ENCODE measurements around the gene ADAM8. TPM values are rescaled to one million over a fixed set of nuclear protein-coding genes. Genes with fewer than 3 reads are reported as not detected.

ADAM8 gene
- polyA plus RNA-seq, 1 experiment: 0.77 TPM

DNA sequence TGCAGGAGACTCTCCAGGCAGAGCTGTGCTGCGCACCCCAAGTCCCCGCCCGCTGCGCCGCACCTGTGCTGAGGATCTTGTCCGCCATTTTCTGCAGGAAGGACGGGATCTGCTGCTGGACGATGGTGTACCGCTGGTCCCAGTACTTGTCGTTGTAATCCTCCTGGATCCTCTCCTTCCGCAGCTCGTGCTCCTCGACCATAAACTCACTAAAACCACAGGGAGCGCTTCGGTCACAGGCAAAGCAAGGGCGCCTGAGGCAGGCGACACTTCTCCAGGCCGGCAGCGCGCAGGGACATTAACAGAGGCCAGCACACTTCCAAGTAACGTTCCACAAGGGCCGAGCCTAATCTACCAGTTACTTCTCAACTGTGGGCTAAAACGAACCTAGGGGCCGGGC lies 13.1 kb upstream of the ADAM8 start:
- no peak for DNase-seq (ENCODE audit: low read depth)
- Histone ChIP-seq H3K4me3 (ENCODE audit: low read depth, low read length) (no peak overlapping the region), H3K36me3 (ENCODE audit: control insufficient read depth, insufficient read depth, low read length) (peaks cover 43% of the 10 kb centered on the region), H3K27me3 (ENCODE audit: control insufficient read depth, insufficient read depth, low read length) (no peaks in the 10 kb centered on the region)
- ChIA-PET CTCF (no interaction called here), POLR2A (no interaction called here)
- TF ChIP-seq, protein P1, sequence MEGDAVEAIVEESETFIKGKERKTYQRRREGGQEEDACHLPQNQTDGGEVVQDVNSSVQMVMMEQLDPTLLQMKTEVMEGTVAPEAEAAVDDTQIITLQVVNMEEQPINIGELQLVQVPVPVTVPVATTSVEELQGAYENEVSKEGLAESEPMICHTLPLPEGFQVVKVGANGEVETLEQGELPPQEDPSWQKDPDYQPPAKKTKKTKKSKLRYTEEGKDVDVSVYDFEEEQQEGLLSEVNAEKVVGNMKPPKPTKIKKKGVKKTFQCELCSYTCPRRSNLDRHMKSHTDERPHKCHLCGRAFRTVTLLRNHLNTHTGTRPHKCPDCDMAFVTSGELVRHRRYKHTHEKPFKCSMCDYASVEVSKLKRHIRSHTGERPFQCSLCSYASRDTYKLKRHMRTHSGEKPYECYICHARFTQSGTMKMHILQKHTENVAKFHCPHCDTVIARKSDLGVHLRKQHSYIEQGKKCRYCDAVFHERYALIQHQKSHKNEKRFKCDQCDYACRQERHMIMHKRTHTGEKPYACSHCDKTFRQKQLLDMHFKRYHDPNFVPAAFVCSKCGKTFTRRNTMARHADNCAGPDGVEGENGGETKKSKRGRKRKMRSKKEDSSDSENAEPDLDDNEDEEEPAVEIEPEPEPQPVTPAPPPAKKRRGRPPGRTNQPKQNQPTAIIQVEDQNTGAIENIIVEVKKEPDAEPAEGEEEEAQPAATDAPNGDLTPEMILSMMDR (IDR thresholded peaks at IDR 0.05; ENCODE audit: insufficient read depth, low read depth, low read length): no peak

DNA sequence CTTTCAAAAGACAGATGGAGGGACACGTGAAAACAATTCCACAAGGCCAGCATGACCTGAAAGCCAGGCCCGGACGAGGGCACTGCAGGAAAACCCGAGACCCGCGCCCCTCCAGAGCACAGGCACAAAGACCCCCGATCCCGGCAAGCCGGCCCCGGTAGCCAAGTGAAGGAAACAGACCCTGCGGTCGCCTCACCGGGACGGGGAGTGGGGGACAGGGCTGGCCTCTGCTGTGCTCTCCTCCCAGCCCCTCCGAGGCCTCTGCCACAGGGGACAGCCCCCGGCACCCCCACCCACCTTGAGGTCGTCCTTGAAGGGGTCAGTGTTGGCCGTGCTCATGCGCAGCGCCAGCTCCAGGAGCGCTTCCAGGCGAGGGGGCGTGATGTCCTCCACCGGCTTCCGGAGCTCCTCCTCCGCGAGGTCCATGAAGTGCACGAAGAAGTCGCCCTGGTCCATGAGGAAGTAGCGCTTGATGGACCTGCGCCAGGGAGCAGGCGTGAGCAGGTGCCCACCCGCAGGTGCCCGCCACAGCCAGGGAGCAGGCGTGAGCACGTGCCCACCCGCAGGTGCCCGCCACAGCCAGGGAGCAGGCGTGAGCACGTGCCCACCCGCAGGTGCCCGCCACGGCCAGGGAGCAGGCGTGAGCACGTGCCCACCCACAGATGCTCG lies 11.3 kb upstream of the ADAM8 start:
- peaks cover 56% of the 10 kb centered on the region for H3K36me3 ChIP-seq (ENCODE audit: control insufficient read depth, insufficient read depth, low read length)
- CTCF ChIA-PET: interaction anchor here (1.0 kb wide), 1 partner anchor 10 kb away, joined by 3 read pairs; no protein-coding TSS in a partner anchor
- POLR2A ChIA-PET: no interaction called here

DNA sequence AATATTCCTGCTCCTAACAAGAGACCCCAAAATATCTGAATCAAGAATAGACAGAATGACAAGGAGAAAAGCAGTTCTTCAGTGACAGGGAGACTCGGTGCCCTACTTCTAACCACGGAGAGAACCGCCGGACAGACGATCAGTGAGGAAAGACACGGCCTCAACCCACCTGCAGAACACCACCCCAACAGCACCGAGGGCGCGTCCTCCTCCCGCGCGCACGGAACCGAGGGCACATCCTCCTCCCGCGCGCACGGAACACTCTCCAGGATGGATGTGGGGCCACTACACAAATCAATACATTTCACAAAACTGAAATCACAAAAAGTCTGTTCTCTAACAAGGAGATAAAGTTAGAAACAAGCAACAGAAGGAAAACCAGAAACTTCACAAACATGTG lies 9.7 kb upstream of the ADAM8 start:
- no peaks in the 10 kb centered on the region for H3K27me3 ChIP-seq (ENCODE audit: control insufficient read depth, insufficient read depth, low read length)
- TF ChIP-seq, protein P1 (IDR thresholded peaks at IDR 0.05; ENCODE audit: insufficient read depth, low read depth, low read length): no peak
- DNase-seq (ENCODE audit: low read depth): no peak
- H3K36me3 ChIP-seq (ENCODE audit: control insufficient read depth, insufficient read depth, low read length): peaks cover 65% of the 10 kb centered on the region
- H3K4me3 ChIP-seq (ENCODE audit: low read depth, low read length): no peak overlapping the region
- ChIA-PET POLR2A (no interaction called here), CTCF (no interaction called here)

More for the DNA sequence above, 11.3 kb upstream of the ADAM8 start:
- no peak for DNase-seq (ENCODE audit: low read depth)
- TF ChIP-seq, protein P1 (IDR thresholded peaks at IDR 0.05; ENCODE audit: insufficient read depth, low read depth, low read length): no peak
- no peaks in the 10 kb centered on the region for H3K27me3 ChIP-seq (ENCODE audit: control insufficient read depth, insufficient read depth, low read length)
- no peak overlapping the region for H3K4me3 ChIP-seq (ENCODE audit: low read depth, low read length)

DNA sequence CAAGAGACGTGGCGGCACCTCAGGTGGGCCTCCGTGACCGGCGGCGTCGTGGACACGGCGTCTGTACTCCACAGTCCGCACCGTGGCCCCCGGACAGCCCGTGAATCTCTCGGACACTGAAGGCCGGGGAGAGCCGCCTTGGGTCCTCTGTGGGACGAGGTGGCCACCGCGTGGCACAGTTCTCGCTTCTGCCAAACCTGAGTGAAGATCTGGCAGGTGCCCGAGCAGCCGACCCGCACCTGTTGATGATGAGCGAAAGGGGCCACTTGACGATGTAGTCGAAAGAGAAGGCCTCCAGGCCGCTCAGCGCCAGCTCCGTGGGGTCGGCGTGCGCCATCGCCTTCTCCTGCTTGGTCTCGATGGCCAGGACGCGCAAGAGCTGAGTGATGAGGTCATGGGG lies 8.5 kb upstream of the ADAM8 start:
- no peaks in the 10 kb centered on the region for H3K27me3 ChIP-seq (ENCODE audit: control insufficient read depth, insufficient read depth, low read length)
- ChIA-PET CTCF (interaction anchor here (0.9 kb wide), 1 partner anchor 8 kb away, joined by 3 read pairs; no protein-coding TSS in a partner anchor), POLR2A (no interaction called here)
- H3K4me3 ChIP-seq (ENCODE audit: low read depth, low read length): no peak overlapping the region
- DNase-seq (ENCODE audit: low read depth): no peak
- TF ChIP-seq, protein P1 (IDR thresholded peaks at IDR 0.05; ENCODE audit: insufficient read depth, low read depth, low read length): no peak
- peaks cover 66% of the 10 kb centered on the region for H3K36me3 ChIP-seq (ENCODE audit: control insufficient read depth, insufficient read depth, low read length)

DNA sequence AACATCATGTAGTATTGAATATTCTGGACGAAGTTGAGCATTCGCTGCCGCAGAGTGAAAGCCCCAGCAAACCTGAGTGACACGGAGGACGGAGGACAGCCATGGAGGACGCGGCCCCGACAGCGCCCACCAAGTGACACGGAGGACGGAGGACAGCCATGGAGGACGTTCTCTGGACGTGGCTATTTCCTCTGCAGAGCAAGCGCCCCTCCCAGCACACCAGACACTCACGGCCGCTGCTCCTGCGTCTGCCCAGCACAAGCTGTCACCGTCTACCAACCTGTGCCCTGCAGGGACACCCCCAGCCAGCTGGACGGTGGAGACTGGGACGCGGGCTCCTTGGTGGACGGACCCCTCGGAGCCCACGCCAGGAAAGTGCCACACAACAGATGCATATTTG lies 7.3 kb upstream of the ADAM8 start:
- H3K36me3 ChIP-seq (ENCODE audit: control insufficient read depth, insufficient read depth, low read length): peaks cover 64% of the 10 kb centered on the region
- no peak for DNase-seq (ENCODE audit: low read depth)
- H3K27me3 ChIP-seq (ENCODE audit: control insufficient read depth, insufficient read depth, low read length): no peaks in the 10 kb centered on the region
- POLR2A ChIA-PET: no interaction called here
- CTCF ChIA-PET: interaction anchor here (0.7 kb wide), 2 partner anchors 14 to 840 kb away, joined by 3 read pairs; no protein-coding TSS in a partner anchor
- no peak overlapping the region for H3K4me3 ChIP-seq (ENCODE audit: low read depth, low read length)
- TF ChIP-seq, protein P1 (IDR thresholded peaks at IDR 0.05; ENCODE audit: insufficient read depth, low read depth, low read length): no peak
